Measurements from ENCODE around the gene KLRG1.

Gene KLRG1

DNA sequence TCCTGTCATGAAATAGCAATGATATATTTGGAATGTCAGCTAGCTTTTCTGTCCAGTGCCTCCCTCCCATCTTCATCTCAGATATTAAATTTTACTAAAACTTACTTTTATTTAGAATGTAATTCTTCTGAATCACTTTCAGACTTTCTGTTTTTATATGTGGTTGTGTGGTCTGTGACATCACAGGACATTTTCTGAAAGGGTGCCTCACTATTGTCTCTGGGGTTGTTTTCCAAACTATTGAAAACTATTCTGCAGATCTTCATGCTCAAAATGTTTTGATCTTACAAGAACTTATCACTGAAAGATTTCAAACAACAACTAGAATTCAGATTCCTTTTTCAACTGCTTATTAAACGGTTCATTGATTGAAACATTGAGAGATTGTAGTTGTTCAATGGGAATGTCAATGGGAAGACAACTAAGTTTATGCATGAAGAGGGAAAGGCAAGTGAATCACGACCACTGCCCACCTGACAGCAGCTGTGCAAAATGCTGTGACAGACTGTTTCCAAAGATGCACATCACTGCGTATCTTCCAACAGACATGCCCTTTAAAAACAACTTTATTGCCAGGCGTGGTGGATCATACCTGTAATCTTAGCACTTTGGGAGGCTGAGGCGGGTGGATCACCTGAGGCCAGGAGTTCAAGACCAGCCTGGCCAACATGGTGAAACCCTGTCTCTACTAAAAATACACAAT lies 51.3 kb downstream of the KLRG1 start:
- no peak for DNase-seq (ENCODE audit: low read depth in 2 of 2)

- no peak for DNase-seq (ENCODE audit: low read depth in 2 of 2)
Observed at GRCh38 chr12:9041321-9041720, 52.0 kb downstream of the KLRG1 start.

GRCh38 chr12:9043766-9044165 lies 54.4 kb downstream of the KLRG1 start:
- DNase-seq (ENCODE audit: low read depth in 2 of 2), result no peak

DNA sequence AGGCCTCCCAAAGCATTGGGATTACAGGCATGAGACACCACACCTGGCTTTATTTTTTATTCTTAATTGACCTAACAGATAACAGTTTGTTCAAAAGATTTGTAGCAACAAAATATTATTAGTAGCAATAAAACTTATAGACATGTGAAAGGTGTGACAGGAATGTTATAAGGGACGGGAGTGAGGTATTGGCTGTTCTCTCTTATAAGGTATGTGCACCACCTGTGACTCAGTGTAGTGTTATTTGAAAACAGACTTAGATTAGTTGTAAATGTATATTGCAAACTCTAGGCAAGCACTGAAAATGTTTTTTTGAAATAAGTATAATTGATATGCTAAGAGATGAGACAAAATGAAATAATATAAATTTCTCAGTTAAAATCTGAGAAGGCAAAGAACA lies 57.8 kb downstream of the KLRG1 start:
- no peak for DNase-seq (ENCODE audit: low read depth in 2 of 2)

DNA sequence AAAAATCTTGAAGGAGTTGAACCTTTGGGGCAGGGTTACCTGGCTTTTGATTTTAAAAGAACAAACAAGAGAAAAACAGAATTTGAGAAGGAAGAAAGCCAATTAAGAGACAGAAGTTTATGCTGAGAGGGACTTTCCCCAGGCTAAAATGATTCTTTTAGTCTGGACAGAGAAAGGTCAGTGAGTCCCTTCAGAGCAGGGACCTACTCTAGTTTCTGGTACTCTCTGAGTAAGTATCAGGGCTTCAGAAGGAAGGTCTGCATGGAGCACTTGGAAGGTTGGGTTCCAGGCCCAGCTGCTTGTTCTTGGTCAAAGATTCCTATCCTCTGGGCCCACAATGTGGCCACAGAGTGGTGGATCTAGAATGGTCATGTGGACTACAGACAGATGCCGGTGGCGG lies 59.6 kb downstream of the KLRG1 start:
- no peak for DNase-seq (ENCODE audit: low read depth in 2 of 2)

- DNase-seq (ENCODE audit: low read depth in 2 of 2), result no peak
Observed at GRCh38 chr12:9049520-9050133, 60.3 kb downstream of the KLRG1 start.

DNA sequence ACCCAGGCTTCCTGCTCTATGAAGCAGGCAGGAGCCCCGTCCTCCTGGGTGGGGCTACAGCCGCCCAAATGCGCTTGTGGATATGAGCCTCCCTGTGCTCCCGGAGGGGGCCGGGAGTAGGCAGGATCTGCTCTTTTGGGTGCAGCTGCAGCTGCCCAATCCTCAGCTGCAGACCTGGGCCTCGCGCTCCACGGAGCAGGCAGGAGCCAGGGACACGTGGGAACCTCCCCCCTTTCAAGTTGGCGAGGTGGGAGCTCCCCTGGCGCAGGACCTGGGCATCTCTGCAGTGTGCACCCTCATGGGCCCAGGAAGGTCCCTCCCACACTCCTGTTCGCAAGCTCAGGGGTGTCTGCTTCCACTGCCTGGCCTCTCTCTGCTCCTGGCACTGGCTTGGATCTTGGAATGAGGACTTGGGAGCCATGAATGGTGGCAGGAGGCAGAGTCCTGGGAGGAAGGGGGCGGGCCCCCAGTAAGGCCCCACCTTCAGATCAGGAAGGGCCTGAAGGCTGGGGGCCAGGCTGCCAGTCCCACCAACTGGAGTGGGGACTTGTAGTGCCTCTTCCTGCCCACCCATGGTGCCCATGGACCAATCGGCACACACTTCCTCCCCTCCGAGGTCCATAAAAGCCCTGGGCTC lies 61.3 kb downstream of the KLRG1 start:
- no peak for DNase-seq (ENCODE audit: low read depth in 2 of 2)

- no peak for DNase-seq (ENCODE audit: low read depth in 2 of 2)
Observed at GRCh38 chr12:9051158-9051550, 61.8 kb downstream of the KLRG1 start.

DNA sequence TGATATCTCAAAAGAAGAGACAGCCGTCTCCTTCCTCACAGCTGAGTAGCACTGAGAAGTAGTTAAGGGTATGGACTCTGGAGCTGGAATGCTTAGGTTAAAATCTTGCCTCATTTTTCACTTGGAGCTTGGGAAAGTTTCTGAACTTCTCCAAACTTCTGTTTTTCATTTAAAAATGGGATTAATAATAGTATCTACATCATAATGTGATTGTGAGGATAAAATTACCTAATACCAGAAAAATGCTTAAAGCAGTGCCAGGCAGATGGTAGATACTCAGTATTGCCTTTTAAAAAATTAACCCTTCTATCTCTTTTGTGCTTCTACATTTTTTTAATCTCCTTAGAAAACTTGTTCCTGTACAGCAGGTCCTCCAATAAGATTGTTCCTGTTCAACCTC lies 63.3 kb downstream of the KLRG1 start:
- no peak for DNase-seq (ENCODE audit: low read depth in 2 of 2)

All from stimulated activated CD4-positive, alpha-beta T cell treated with anti-CD3 and anti-CD28 coated beads, Interleukin-12 subunit alpha, Interleukin-12 subunit beta, amount 100 ng/mL, for 24 hours (primary cell).